ENCODE measurements around the gene TNIP1.

- TF ChIP-seq CTCF (IDR thresholded peaks at IDR 0.05) (no peak), POLR2AphosphoS5 (IDR thresholded peaks at IDR 0.05; ENCODE audit: low read depth, low read length) (no peak), MXI1 (IDR thresholded peaks at IDR 0.05; ENCODE audit: low read depth, low read length) (no peak), TAF1 (IDR thresholded peaks at IDR 0.05; ENCODE audit: borderline replicate concordance, low read depth, low read length) (no peak), YY1 (IDR thresholded peaks at IDR 0.05; ENCODE audit: low read depth) (no peak), GABPA (IDR thresholded peaks at IDR 0.05; ENCODE audit: low read depth) (no peak), FOXJ3 (CRISPR knock-in tag; IDR thresholded peaks at IDR 0.05) (no peak), RCOR1 (IDR thresholded peaks at IDR 0.05; ENCODE audit: low read length) (no peak)
- TF ChIP-seq, protein P1, sequence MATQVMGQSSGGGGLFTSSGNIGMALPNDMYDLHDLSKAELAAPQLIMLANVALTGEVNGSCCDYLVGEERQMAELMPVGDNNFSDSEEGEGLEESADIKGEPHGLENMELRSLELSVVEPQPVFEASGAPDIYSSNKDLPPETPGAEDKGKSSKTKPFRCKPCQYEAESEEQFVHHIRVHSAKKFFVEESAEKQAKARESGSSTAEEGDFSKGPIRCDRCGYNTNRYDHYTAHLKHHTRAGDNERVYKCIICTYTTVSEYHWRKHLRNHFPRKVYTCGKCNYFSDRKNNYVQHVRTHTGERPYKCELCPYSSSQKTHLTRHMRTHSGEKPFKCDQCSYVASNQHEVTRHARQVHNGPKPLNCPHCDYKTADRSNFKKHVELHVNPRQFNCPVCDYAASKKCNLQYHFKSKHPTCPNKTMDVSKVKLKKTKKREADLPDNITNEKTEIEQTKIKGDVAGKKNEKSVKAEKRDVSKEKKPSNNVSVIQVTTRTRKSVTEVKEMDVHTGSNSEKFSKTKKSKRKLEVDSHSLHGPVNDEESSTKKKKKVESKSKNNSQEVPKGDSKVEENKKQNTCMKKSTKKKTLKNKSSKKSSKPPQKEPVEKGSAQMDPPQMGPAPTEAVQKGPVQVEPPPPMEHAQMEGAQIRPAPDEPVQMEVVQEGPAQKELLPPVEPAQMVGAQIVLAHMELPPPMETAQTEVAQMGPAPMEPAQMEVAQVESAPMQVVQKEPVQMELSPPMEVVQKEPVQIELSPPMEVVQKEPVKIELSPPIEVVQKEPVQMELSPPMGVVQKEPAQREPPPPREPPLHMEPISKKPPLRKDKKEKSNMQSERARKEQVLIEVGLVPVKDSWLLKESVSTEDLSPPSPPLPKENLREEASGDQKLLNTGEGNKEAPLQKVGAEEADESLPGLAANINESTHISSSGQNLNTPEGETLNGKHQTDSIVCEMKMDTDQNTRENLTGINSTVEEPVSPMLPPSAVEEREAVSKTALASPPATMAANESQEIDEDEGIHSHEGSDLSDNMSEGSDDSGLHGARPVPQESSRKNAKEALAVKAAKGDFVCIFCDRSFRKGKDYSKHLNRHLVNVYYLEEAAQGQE (IDR thresholded peaks at IDR 0.05; ENCODE audit: low read depth, low read length), result no peak
These were observed 7.6 kb downstream of the TNIP1 start for GRCh38 chr5:151073280-151073679.

All from SK-N-SH (cell line).